Ishikawa (cell line): Measurements from ENCODE around the gene SUN1.

Experiments
- CEBPB ChIP-seq: IDR thresholded peaks from 2 replicates; pipeline ENCODE4 v1.6.1; 2012
- FOXM1 ChIP-seq: IDR thresholded peaks from 2 replicates; pipeline ENCODE4 v1.6.1; 2012; ENCODE audit warnings: low read depth, borderline replicate concordance
- TEAD4 ChIP-seq: IDR thresholded peaks from 2 replicates; pipeline ENCODE4 v1.6.1; 2012
- TF ChIP-seq, protein P1 (sequence below): IDR thresholded peaks from 2 replicates; pipeline ENCODE4 v1.6.1; 2012
- TF ChIP-seq, protein P2 (sequence below): IDR thresholded peaks from 2 replicates; pipeline ENCODE4 v1.6.1; 2012; ENCODE audit warnings: low read depth, mild to moderate bottlenecking
- TF ChIP-seq, protein P3 (sequence below): IDR thresholded peaks from 2 replicates; pipeline ENCODE4 v1.6.1; 2012

DNA sequence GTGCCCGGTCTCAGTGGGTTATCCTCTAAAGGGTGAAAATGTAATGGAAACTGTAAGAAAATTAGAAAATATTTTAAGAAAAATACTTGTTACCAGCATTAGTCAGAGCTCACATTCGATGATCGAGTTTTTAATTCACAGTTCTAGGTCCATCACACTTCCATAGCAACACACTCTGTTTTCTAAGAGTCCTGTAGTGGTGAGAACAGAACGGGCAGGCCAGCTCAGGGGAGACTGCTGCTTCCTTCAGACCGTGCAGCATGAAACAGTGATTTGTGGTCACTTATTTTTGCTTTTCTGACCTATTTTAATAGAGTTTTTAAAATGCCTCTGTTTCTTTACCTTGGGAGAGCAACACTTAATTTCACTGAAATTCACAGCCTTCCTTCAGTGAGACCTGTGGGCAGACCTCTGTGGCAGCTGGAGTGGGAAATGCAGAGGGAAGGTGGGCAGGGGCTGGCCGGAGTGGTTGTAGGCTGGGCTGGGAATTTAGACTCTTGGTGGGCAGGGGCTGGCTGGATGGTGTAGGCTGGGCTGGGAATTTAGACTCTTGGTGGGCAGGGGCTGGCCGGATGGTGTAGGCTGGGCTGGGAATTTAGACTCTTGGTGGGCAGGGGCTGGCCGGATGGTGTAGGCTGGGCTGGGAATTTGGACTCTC lies 1.5 kb downstream of the SUN1 start:
- TF ChIP-seq CEBPB: no peak
- TF ChIP-seq, protein P1, sequence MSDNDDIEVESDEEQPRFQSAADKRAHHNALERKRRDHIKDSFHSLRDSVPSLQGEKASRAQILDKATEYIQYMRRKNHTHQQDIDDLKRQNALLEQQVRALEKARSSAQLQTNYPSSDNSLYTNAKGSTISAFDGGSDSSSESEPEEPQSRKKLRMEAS: no peak
- TF ChIP-seq TEAD4: no peak
- TF ChIP-seq, protein P2, sequence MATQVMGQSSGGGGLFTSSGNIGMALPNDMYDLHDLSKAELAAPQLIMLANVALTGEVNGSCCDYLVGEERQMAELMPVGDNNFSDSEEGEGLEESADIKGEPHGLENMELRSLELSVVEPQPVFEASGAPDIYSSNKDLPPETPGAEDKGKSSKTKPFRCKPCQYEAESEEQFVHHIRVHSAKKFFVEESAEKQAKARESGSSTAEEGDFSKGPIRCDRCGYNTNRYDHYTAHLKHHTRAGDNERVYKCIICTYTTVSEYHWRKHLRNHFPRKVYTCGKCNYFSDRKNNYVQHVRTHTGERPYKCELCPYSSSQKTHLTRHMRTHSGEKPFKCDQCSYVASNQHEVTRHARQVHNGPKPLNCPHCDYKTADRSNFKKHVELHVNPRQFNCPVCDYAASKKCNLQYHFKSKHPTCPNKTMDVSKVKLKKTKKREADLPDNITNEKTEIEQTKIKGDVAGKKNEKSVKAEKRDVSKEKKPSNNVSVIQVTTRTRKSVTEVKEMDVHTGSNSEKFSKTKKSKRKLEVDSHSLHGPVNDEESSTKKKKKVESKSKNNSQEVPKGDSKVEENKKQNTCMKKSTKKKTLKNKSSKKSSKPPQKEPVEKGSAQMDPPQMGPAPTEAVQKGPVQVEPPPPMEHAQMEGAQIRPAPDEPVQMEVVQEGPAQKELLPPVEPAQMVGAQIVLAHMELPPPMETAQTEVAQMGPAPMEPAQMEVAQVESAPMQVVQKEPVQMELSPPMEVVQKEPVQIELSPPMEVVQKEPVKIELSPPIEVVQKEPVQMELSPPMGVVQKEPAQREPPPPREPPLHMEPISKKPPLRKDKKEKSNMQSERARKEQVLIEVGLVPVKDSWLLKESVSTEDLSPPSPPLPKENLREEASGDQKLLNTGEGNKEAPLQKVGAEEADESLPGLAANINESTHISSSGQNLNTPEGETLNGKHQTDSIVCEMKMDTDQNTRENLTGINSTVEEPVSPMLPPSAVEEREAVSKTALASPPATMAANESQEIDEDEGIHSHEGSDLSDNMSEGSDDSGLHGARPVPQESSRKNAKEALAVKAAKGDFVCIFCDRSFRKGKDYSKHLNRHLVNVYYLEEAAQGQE: no peak
- TF ChIP-seq FOXM1: no peak
- TF ChIP-seq, protein P3, sequence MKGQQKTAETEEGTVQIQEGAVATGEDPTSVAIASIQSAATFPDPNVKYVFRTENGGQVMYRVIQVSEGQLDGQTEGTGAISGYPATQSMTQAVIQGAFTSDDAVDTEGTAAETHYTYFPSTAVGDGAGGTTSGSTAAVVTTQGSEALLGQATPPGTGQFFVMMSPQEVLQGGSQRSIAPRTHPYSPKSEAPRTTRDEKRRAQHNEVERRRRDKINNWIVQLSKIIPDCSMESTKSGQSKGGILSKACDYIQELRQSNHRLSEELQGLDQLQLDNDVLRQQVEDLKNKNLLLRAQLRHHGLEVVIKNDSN: no peak
